Kasumi-1 (cell line): ENCODE results near the gene WDR53.
"Not testable (repeated sequence)": the region's sequence is repeated elsewhere in the genome, so short reads cannot be mapped to it uniquely, and the experiment has no call there.

ENCODE experiments used
- DNase-seq, 2 experiments: peaks; one replicate each; lab custom pipeline; 2025; lab: John Stamatoyannopoulos, UW

The WDR53 gene

DNA sequence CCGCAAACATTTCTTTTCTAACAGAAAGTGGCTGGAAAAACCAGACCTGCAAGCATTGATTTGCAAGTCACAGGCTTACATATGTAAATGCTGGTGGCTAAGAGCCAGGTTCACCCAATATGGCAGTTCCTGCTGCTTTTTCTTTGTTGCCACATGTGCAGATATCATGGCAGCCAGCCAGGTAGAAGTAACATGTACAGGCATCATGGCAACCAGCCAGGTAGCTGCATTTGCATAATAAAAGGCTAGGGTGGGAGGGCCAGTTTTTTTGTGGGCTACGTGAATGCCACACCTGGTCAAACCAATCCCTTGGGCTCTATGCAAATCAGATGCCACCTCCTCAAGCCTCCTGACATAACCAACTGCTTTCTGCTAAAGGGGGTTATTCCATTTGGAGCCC lies 50.4 kb downstream of the WDR53 start:
- DNase-seq, result no peak

GRCh38 chr3:196517162-196517800 lies 51.1 kb downstream of the WDR53 start:
- no peak for DNase-seq

GRCh38 chr3:196514913-196515621 lies 53.3 kb downstream of the WDR53 start, which contains the start of gene SMCO1:
Gene SMCO1 (minus strand): TSS chr3:196515346. CDS start chr3:196515209, 137 bp downstream.
- DNase-seq, result no peak

- no peak for DNase-seq
These were observed 54.0 kb downstream of the WDR53 start for GRCh38 chr3:196514350-196514716.

- DNase-seq, result no peak
These were observed 54.5 kb downstream of the WDR53 start for GRCh38 chr3:196513697-196514349.

GRCh38 chr3:196511646-196512425 lies 56.5 kb downstream of the WDR53 start:
- not testable (repeated sequence) for DNase-seq

DNA sequence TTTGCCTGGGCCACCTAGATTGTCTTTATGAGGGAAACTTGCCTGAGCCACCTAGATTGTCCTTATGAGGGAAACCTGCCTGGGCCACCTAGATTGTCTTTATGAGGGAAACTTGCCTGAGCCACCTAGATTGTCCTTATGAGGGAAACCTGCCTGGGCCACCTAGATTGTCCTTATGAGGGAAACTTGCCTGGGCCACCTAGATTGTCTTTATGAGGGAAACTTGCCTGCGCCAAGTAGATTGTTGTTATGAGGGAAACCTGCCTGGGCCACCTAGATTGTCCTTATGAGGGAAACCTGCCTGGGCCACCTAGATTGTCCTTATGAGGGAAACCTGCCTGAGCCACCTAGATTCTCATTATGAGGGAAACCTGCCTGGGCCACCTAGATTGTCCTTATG lies 57.2 kb downstream of the WDR53 start:
- not testable (repeated sequence) for DNase-seq

GRCh38 chr3:196506687-196507086 lies 61.7 kb downstream of the WDR53 start:
- no peak for DNase-seq

- DNase-seq, result no peak
These were observed 63.8 kb downstream of the WDR53 start for GRCh38 chr3:196504556-196504955.
